K562 (cell line): ENCODE results near the gene P2RY13. TPM values are rescaled to one million over a fixed set of nuclear protein-coding genes. Genes with fewer than 3 reads are reported as not detected.

ENCODE experiments used
- MEIS2 ChIP-seq: fragments of 450-650 bp; IDR thresholded peaks from 2 replicates; pipeline ENCODE4 v1.6.1; 2014; ENCODE audit warnings: mild to moderate bottlenecking; ENCODE audit not compliant: partially characterized antibody
- NR0B1 ChIP-seq: fragments of 450-650 bp; IDR thresholded peaks from one replicate; pipeline ENCODE4 v1.6.1; 2018; ENCODE audit warnings: mild to moderate bottlenecking, moderate library complexity; ENCODE audit not compliant: partially characterized antibody
- POLR2AphosphoS2 ChIP-seq: IDR thresholded peaks from 2 replicates; pipeline ENCODE4 v1.6.1; 2012; ENCODE audit warnings: low read length, improper control_type of control experiment
- ZMIZ1 ChIP-seq, 2 experiments: fragments of 150-350 bp in 1 of 2; IDR thresholded peaks; 2 replicates each; pipeline ENCODE4 v1.6.1; 2012 to 2016; ENCODE audit warnings: low read depth in 2 of 2, low read length in 2 of 2, mild to moderate bottlenecking in 1 of 2, moderate library complexity in 1 of 2
- ZNF449 ChIP-seq: fragments of 250-450 bp; sonication (Bioruptor Pico); IDR thresholded peaks from 2 replicates; pipeline ENCODE4 v1.8.0; 2022; ENCODE audit warnings: moderate library complexity, mild to moderate bottlenecking, inconsistent platforms
- polyA plus RNA-seq, 8 experiments: library from polyadenylated mRNA; depleted of rRNA in 4 of 8; stranded (reverse) in 5 of 8; unstranded in 3 of 8; fragments of >200 nt; fragmentation: Nextera tagmentation in 2 of 8; fragmentation: Illumina TruSeq in 1 of 8; extraction: Ambion mirVana in 2 of 8; extraction: Trizol in 1 of 8; gene quantifications; 2 replicates each; pipeline versions ENCODE4 v1.2.1 to v1.2.3, GENCODE V29; 2011 to 2014; ENCODE audit warnings: inconsistent platforms in 1 of 8, missing spikeins in 1 of 8
- total RNA-seq, 7 experiments: library from RNA; depleted of rRNA in 6 of 7; stranded (reverse); fragments of >200 nt in 6 of 7; fragmentation: Illumina TruSeq in 2 of 7; extraction: Trizol in 2 of 7; gene quantifications; 2 replicates each; pipeline versions ENCODE4 v1.2.1 to v1.2.3, GENCODE V29; 2011 to 2021; ENCODE audit warnings: low replicate concordance in 1 of 7

Gene P2RY13
- total and polyA plus RNA-seq, 9 of the 15 experiments (the other 6 are each of a cell fraction or from before 2014, with no cell fraction given) = not detected

- TF ChIP-seq ZMIZ1 (IDR thresholded peaks at IDR 0.05; ENCODE audit: low read depth in 2 of 2, low read length in 2 of 2) (no peak), POLR2AphosphoS2 (no peak), MEIS2 (no peak), ZNF449 (CRISPR knock-in tag) (no peak), NR0B1 (no peak)
- TF ChIP-seq, all 486 proteins: peak for 0
These were observed 21.3 kb upstream of the P2RY13 start (continued) for GRCh38 chr3:151350656-151351055.
